Peyer's patch (tissue), 4 donors: ENCODE results near the gene SRPK2.

Experiments used
- POLR2A ChIP-seq, 2 donors: fragments of 450-650 bp; IDR thresholded peaks; one replicate each; pipeline ENCODE4 v1.5.1; 2017; ENCODE audit warnings: antibody characterized with exemption in 2 of 2, mild to moderate bottlenecking in 2 of 2, moderate library complexity in 2 of 2
- TF ChIP-seq, protein P1 (sequence below), 6 experiments: fragments of 450-650 bp in 4 of 6; fragments of 200-600 bp in 2 of 6; sonication (generic) in 1 of 6; IDR thresholded peaks; one replicate each; pipeline ENCODE4 v1.5.1; 2017 to 2019; ENCODE audit warnings: antibody characterized with exemption in 6 of 6, mild to moderate bottlenecking in 3 of 6, moderate library complexity in 1 of 6

DNA sequence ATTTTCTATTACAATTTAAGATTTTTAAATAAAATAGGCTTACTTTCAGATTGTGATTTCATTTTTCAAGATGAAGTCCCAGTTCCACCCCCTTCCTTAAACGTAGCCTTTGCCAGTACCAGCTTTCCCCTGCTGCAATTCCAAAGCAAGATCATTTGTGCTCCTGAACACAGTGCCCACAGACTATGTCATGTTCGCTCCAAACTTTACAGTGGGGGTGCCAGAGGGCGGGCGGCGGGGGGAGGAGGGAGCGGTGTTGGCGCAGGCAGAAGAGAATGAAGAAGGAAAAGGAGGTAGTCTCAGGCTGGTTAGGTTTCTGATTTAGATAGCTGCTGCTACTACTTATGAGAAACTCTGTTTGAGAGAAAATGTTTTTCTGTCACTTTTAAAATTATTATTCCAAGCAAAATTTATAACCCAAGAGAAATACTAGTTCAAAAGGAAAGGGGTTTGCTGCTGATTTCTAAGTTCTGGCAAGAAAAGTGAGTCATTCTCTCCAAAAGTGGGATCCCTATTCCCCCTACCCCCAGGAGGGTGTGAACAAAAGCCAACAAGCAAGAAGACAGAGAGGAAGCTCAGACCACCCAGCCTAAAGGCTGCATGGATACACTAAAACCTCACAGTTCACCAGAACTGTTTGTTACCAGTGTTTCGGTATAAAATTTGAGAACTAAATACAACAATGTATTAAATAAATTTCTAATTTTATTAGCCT, 109.6 kb downstream of the SRPK2 start:
- TF ChIP-seq, protein P1, sequence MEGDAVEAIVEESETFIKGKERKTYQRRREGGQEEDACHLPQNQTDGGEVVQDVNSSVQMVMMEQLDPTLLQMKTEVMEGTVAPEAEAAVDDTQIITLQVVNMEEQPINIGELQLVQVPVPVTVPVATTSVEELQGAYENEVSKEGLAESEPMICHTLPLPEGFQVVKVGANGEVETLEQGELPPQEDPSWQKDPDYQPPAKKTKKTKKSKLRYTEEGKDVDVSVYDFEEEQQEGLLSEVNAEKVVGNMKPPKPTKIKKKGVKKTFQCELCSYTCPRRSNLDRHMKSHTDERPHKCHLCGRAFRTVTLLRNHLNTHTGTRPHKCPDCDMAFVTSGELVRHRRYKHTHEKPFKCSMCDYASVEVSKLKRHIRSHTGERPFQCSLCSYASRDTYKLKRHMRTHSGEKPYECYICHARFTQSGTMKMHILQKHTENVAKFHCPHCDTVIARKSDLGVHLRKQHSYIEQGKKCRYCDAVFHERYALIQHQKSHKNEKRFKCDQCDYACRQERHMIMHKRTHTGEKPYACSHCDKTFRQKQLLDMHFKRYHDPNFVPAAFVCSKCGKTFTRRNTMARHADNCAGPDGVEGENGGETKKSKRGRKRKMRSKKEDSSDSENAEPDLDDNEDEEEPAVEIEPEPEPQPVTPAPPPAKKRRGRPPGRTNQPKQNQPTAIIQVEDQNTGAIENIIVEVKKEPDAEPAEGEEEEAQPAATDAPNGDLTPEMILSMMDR (IDR thresholded peaks at IDR 0.05): no peak
- TF ChIP-seq POLR2A (IDR thresholded peaks at IDR 0.05): no peak
